NOMO-1 (cell line): ENCODE measurements around the gene PRR20G.

ENCODE experiments used
- DNase-seq, 2 experiments: peaks; one replicate each; lab custom pipeline; 2025; ENCODE audit not compliant: unreplicated experiment in 2 of 2; lab: John Stamatoyannopoulos, UW

The PRR20G gene

GRCh38 chr3:127237835-127238234 is 50.0 kb downstream of the PRR20G start:
- no peak for DNase-seq

- DNase-seq: no peak
Measured at GRCh38 chr3:127235706-127236105, 52.1 kb downstream of the PRR20G start.

DNA sequence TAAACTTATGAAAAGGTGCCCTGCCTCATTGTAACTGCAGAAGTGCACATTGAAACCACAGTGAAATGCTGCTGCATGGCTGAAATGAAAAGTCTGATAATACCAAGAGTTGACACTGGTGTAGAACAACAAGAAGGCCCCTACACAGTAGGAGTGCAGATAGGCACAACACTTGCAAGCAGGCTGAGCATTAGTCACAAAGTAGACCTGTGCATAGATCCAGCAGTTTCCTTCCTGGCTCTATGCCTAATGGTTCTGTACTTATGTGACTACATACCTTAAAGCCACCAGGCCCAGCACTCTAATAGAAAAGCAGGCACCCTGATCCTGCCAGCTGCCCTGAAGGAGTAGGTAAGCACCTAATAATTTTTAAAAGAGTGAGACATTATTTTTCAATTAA is 53.1 kb downstream of the PRR20G start:
- DNase-seq: no peak
